ENCODE data around the gene MRPS6. TPM values are rescaled to one million over a fixed set of nuclear protein-coding genes. Genes with fewer than 3 reads are reported as not detected.

MRPS6 gene
- total and polyA plus RNA-seq, 2 of the 13 experiments (the other 11 are each of a cell fraction or from before 2014, with no cell fraction given) = 14.2 to 26.9 TPM

- intact Hi-C loops (cut with micrococcal nuclease; ENCODE audit: unreplicated experiment) (no loop called here), in situ Hi-C loops (cut with HindIII; ENCODE audit: extremely low pct_ligation_motif_present, low pct_unique_long_range_greater_than_20kb) (no loop called here)
- TF ChIP-seq ZNF382 (CRISPR knock-in tag; IDR thresholded peaks at IDR 0.05; ENCODE audit: borderline replicate concordance) (no peak), HNF4A (CRISPR knock-in tag; IDR thresholded peaks at IDR 0.05) (peak; percentile 47; the same call in 1 of the 2 replicates), FOXA3 (CRISPR knock-in tag; IDR thresholded peaks at IDR 0.05) (peak; percentile 71), ZNF605 (CRISPR knock-in tag; IDR thresholded peaks at IDR 0.05) (no peak), ARID5B (CRISPR knock-in tag; IDR thresholded peaks at IDR 0.05) (peak; percentile 23; the same call in 1 of the 2 replicates), ZNF3 (CRISPR knock-in tag; IDR thresholded peaks at IDR 0.05) (no peak), BCL6 (CRISPR knock-in tag; IDR thresholded peaks at IDR 0.05) (peak; percentile 96), FOXK1 (CRISPR knock-in tag; IDR thresholded peaks at IDR 0.05; ENCODE audit: borderline replicate concordance, low read depth) (peak; percentile 21; the same call in 1 of the 2 replicates), FOXA1 (IDR thresholded peaks at IDR 0.05) (no peak), FOXA1 (CRISPR knock-in tag; IDR thresholded peaks at IDR 0.05) (peak; percentile 72), NFIB (CRISPR knock-in tag; IDR thresholded peaks at IDR 0.05; ENCODE audit: borderline replicate concordance) (no peak)
- Histone ChIP-seq H3K4me1 (ENCODE audit: insufficient read depth, low read length) (peaks cover 20% of the 10 kb centered on the region), H3K4me2 (ENCODE audit: low read depth, low read length) (peak overlapping the region; percentile 2; the same call in 1 of the 2 replicates), H3K4me3 (replicated peaks in 1 of 3; ENCODE audit: insufficient read depth in 1 of 3, low read depth in 2 of 3, low read length in 3 of 3) (no peak overlapping the region), H3K27ac (ENCODE audit: extremely low read length, insufficient read depth, low read length) (no peak overlapping the region), H3K9me3 (ENCODE audit: low read length) (no peaks in the 10 kb centered on the region), H2AFZ (ENCODE audit: low read length) (no peak overlapping the region), H3K79me2 (ENCODE audit: insufficient read depth, low read length) (no peaks in the 10 kb centered on the region), H3K9ac (ENCODE audit: insufficient read depth, low read depth, low read length) (no peak overlapping the region), H3K27me3 (ENCODE audit: control insufficient read depth in 1 of 2, insufficient read depth in 2 of 2, low read length in 2 of 2) (no peaks in the 10 kb centered on the region), H3K36me3 (replicated peaks in 1 of 2; ENCODE audit: control insufficient read depth in 1 of 2, insufficient read depth in 2 of 2, low read length in 2 of 2) (no peaks in the 10 kb centered on the region; a peak in 1 of 5 replicates), H4K20me1 (ENCODE audit: insufficient read depth, low read length) (no peaks in the 10 kb centered on the region)
- no TSS peak for BruUV-seq (replicated peaks)
- CTCF ChIA-PET (ENCODE audit: low intra/inter-chr PET ratio, low total read pairs) = no interaction called here
- WGBS (ENCODE audit: low lambda C conversion rate) = 61% methylated on average over 3 of the region's 3 CpGs
- FAIRE-seq (no peak), ATAC-seq (no peak), DNase-seq (ENCODE audit: low spot score) (peak; percentile 18)
- POLR2A ChIA-PET = no interaction called here
Observed at GRCh38 chr21:34116569-34116968, 43.2 kb downstream of the MRPS6 start.

All from HepG2 (cell line).